HepG2 (cell line): ENCODE results near the gene ASB3. TPM values are rescaled to one million over a fixed set of nuclear protein-coding genes. Genes with fewer than 3 reads are reported as not detected.

Source experiments
- ATAC-seq: fragments of 200-7000 bp; cut with Tn5 transposase; 3 replicates; pipeline ENCODE4 v1.9.1; 2020; ENCODE audit warnings: mild to moderate bottlenecking, moderate library complexity
- BruUV-seq: library from RNA; stranded (reverse); fragments of 400-500 nt; replicated peaks from 2 replicates; lab custom pipeline; 2021; lab: Mats Ljungman, UMichigan
- CTCF ChIA-PET: fragments of 300-600 bp; formaldehyde crosslinking; extraction: SDS; loops from one replicate; lab custom pipeline; 2021; ENCODE audit warnings: low total read pairs, inconsistent platforms, low intra/inter-chr PET ratio; lab: Yijun Ruan, JAX
- POLR2A ChIA-PET: fragments of 350-600 bp; sonication (Branson Sonifier 250); formaldehyde crosslinking; loops from one replicate; lab custom pipeline; 2020; ENCODE audit warnings: antibody characterized with exemption, inconsistent platforms; lab: Yijun Ruan, JAX
- DNase-seq: peaks from one replicate; pipeline ENCODE4 v3.0.0-alpha.2; 2015; ENCODE audit warnings: low spot score
- FAIRE-seq: peaks from 3 replicates; lab custom pipeline; 2011; peaks lifted over from hg19 to GRCh38; lab: Jason Lieb, UNC
- H2AFZ ChIP-seq: one replicate; pipeline ENCODE4 v1.6.1; 2011; ENCODE audit warnings: low read length, inconsistent platforms
- H3K27ac ChIP-seq: fragments of 300-600 bp; 3 replicates; pipeline ENCODE4 v1.8.0; 2011; ENCODE audit warnings: mixed run types, mild to moderate bottlenecking, mixed read lengths, low read length, inconsistent platforms; ENCODE audit not compliant: insufficient read depth; ENCODE audit errors: extremely low read length
- H3K27me3 ChIP-seq, 2 experiments: fragments of 200-600 bp in 1 of 2; 2 replicates in 1 of 2; 3 replicates in 1 of 2; pipeline versions ENCODE4 v1.6.0 to v1.8.0; 2011; ENCODE audit warnings: low read length in 2 of 2, mild to moderate bottlenecking in 2 of 2, moderate library complexity in 2 of 2, inconsistent platforms in 1 of 2; ENCODE audit not compliant: insufficient read depth in 2 of 2, control insufficient read depth in 1 of 2
- H3K36me3 ChIP-seq, 2 experiments: fragments of 200-600 bp in 1 of 2; replicated peaks in 1 of 2; 2 replicates in 1 of 2; 3 replicates in 1 of 2; pipeline versions ENCODE4 v1.5.1 to v1.8.0; 2011; ENCODE audit warnings: low read length in 2 of 2, inconsistent platforms in 1 of 2; ENCODE audit not compliant: insufficient read depth in 2 of 2, control insufficient read depth in 1 of 2
- H3K4me1 ChIP-seq: 2 replicates; pipeline ENCODE4 v1.5.1; 2012; ENCODE audit warnings: low read length, inconsistent platforms; ENCODE audit not compliant: insufficient read depth
- H3K4me2 ChIP-seq: 2 replicates; pipeline ENCODE4 v1.6.0; 2011; ENCODE audit warnings: low read depth, low read length, inconsistent platforms
- H3K4me3 ChIP-seq, 3 experiments: fragments of 200-600 bp in 1 of 3; sonication (generic), shearing (Covaris generic) in 1 of 3; replicated peaks in 1 of 3; 2 replicates each; pipeline ENCODE4 v1.5.1; 2011 to 2016; ENCODE audit warnings: low read length in 3 of 3, inconsistent platforms in 2 of 3, low read depth in 2 of 3, mild to moderate bottlenecking in 2 of 3, control low read depth in 1 of 3, mixed read lengths in 1 of 3; ENCODE audit not compliant: insufficient read depth in 1 of 3
- H3K79me2 ChIP-seq: one replicate; pipeline ENCODE4 v1.6.1; 2011; ENCODE audit warnings: low read length, inconsistent platforms; ENCODE audit not compliant: insufficient read depth
- H3K9ac ChIP-seq: 2 replicates; pipeline ENCODE4 v1.6.0; 2011; ENCODE audit warnings: mild to moderate bottlenecking, low read depth, low read length, inconsistent platforms; ENCODE audit not compliant: insufficient read depth
- H3K9me3 ChIP-seq: 2 replicates; pipeline ENCODE4 v1.5.1; 2012; ENCODE audit warnings: mild to moderate bottlenecking, low read length
- H4K20me1 ChIP-seq: 2 replicates; pipeline ENCODE4 v1.6.0; 2011; ENCODE audit warnings: inconsistent platforms, mild to moderate bottlenecking, low read length, moderate library complexity; ENCODE audit not compliant: insufficient read depth
- AKAP8 ChIP-seq: sonication (generic); formaldehyde crosslinking; IDR thresholded peaks from 2 replicates; pipeline ENCODE4 v1.5.1; 2020; ENCODE audit warnings: mild to moderate bottlenecking, missing genetic modification reagents
- HNRNPLL ChIP-seq: fragments of 200-400 bp; formaldehyde crosslinking; IDR thresholded peaks from 2 replicates; pipeline ENCODE4 v1.6.1; 2017; ENCODE audit warnings: mild to moderate bottlenecking, low read depth, low read length; ENCODE audit not compliant: poor library complexity, severe bottlenecking
- IKZF1 ChIP-seq: fragments of 450-650 bp; IDR thresholded peaks from 2 replicates; pipeline ENCODE4 v1.7.1; 2016
- KMT2B ChIP-seq: IDR thresholded peaks from 2 replicates; pipeline ENCODE4 v1.6.1; 2016; ENCODE audit warnings: missing genetic modification reagents, missing compliant biosample characterization
- MAFF ChIP-seq: IDR thresholded peaks from 2 replicates; pipeline ENCODE4 v1.6.1; 2011; ENCODE audit warnings: low read depth, low read length, improper control_type of control experiment
- NKX3-1 ChIP-seq: sonication (generic); formaldehyde crosslinking; IDR thresholded peaks from 2 replicates; pipeline ENCODE4 v1.5.0; 2020; ENCODE audit warnings: missing genetic modification reagents
- PRPF4 ChIP-seq: fragments of 200-400 bp; formaldehyde crosslinking; IDR thresholded peaks from 2 replicates; pipeline ENCODE4 v1.6.1; 2016; ENCODE audit warnings: low read length, low read depth; ENCODE audit not compliant: poor library complexity, severe bottlenecking
- TFAP4 ChIP-seq: sonication (generic); IDR thresholded peaks from 2 replicates; pipeline ENCODE4 v1.6.1; 2016; ENCODE audit warnings: low read depth, borderline replicate concordance
- ZNF549 ChIP-seq: sonication (generic); formaldehyde crosslinking; IDR thresholded peaks from 2 replicates; pipeline ENCODE4 v1.5.0; 2020; ENCODE audit warnings: missing genetic modification reagents
- ZNF709 ChIP-seq: sonication (generic); formaldehyde crosslinking; IDR thresholded peaks from 2 replicates; pipeline ENCODE4 v1.5.0; 2020; ENCODE audit warnings: mild to moderate bottlenecking, missing genetic modification reagents
- WGBS: methylation state at CpG from one replicate; pipeline ENCODE4 v1.1.6; 2017; ENCODE audit warnings: low lambda C conversion rate; 5-methylcytosine and 5-hydroxymethylcytosine counted together
- in situ Hi-C: cut with HindIII; loops from 2 replicates; pipeline ENCODE4 v1.10.0; 2017; ENCODE audit warnings: low pct_unique_long_range_greater_than_20kb; ENCODE audit not compliant: extremely low pct_ligation_motif_present
- intact Hi-C: fragments of 100-400 bp; cut with micrococcal nuclease; formaldehyde crosslinking; loops from one replicate; pipeline ENCODE4 v1.10.0; 2022; ENCODE audit not compliant: unreplicated experiment
- polyA plus RNA-seq, 8 experiments: library from polyadenylated mRNA; depleted of rRNA in 3 of 8; stranded (reverse) in 7 of 8; unstranded in 1 of 8; fragments of >200 nt; fragmentation: Illumina TruSeq in 4 of 8; extraction: Trizol in 4 of 8; gene quantifications; 2 replicates each; pipeline versions ENCODE4 v1.2.1 to v1.2.3, GENCODE V29; 2011 to 2016; ENCODE audit warnings: low read depth in 4 of 8, missing spikeins in 1 of 8, mixed read lengths in 1 of 8; ENCODE audit not compliant: insufficient read depth in 1 of 8
- total RNA-seq, 5 experiments: library from RNA; depleted of rRNA; stranded (reverse); fragments of >200 nt; fragmentation: Illumina TruSeq; extraction: Trizol; gene quantifications; 2 replicates each; pipeline ENCODE4 v1.2.3, GENCODE V29; 2016; ENCODE audit warnings: low read depth in 1 of 5

Gene ASB3
- total and polyA plus RNA-seq, 2 of the 13 experiments (the other 11 are each of a cell fraction or from before 2014, with no cell fraction given) = 40.1 to 41.8 TPM

GRCh38 chr2:53701221-53701620 lies 85.5 kb downstream of the ASB3 start (continued):
- TF ChIP-seq ZNF549 (no peak), KMT2B (CRISPR knock-in tag) (no peak), AKAP8 (CRISPR knock-in tag) (no peak)

- no peak overlapping the region for H3K4me2 ChIP-seq
- H3K36me3 ChIP-seq = peaks cover 6 to 25% of the 10 kb centered on the region in 2 experiments
- no peaks in the 10 kb centered on the region for H3K27me3 ChIP-seq
- H3K27ac ChIP-seq = no peak overlapping the region
- BruUV-seq = no TSS peak
- TF ChIP-seq ZNF709 (no peak), MAFF (no peak), PRPF4 (no peak), NKX3-1 (CRISPR knock-in tag) (no peak), TFAP4 (no peak), HNRNPLL (no peak), IKZF1 (no peak)
- no peak overlapping the region for H3K9ac ChIP-seq
- DNase-seq = no peak
- ChIA-PET CTCF (no interaction called here), POLR2A (no interaction called here)
- WGBS = 100% methylated on average over 1 of the region's 1 CpG
- intact Hi-C loops = no loop called here
- no peaks in the 10 kb centered on the region for H3K79me2 ChIP-seq
- FAIRE-seq = no peak
- H3K4me3 ChIP-seq = no peak overlapping the region
- no peaks in the 10 kb centered on the region for H3K4me1 ChIP-seq
- in situ Hi-C loops = no loop called here
- ATAC-seq = no peak
- H2AFZ ChIP-seq = no peak overlapping the region
- no peaks in the 10 kb centered on the region for H3K9me3 ChIP-seq
- H4K20me1 ChIP-seq = no peaks in the 10 kb centered on the region
Measured at GRCh38 chr2:53697686-53698085, 89.1 kb downstream of the ASB3 start.
